SU-DHL-6 (cell line): ENCODE results near the gene SP8.

Experiments used
- H2AFZ ChIP-seq: fragments of 200-600 bp; sonication (generic); 2 replicates; pipeline ENCODE4 v1.6.1; 2014; ENCODE audit warnings: low read depth, mild to moderate bottlenecking, moderate library complexity, mixed read lengths, antibody characterized with exemption, low read length; ENCODE audit not compliant: severe bottlenecking
- H3F3A ChIP-seq: fragments of 200-600 bp; shearing (Covaris generic); 2 replicates; pipeline ENCODE4 v1.6.0; 2016; ENCODE audit warnings: antibody characterized with exemption, mild to moderate bottlenecking; ENCODE audit not compliant: insufficient read depth
- H3K27ac ChIP-seq: fragments of 200-600 bp; sonication (generic); 2 replicates; pipeline ENCODE4 v1.5.1; 2016; ENCODE audit warnings: low read depth, mild to moderate bottlenecking, low read length, moderate library complexity, mixed read lengths
- H3K27me3 ChIP-seq: fragments of 200-600 bp; sonication (generic), shearing (Covaris generic); 2 replicates; pipeline ENCODE4 v1.6.0; 2014; ENCODE audit warnings: mild to moderate bottlenecking, low read length
- H3K36me3 ChIP-seq: fragments of 200-600 bp; sonication (generic); 2 replicates; pipeline ENCODE4 v1.6.1; 2014; ENCODE audit warnings: mild to moderate bottlenecking, low read length, mixed read lengths
- H3K4me2 ChIP-seq: fragments of 300-600, 200-600 bp; shearing (Covaris generic), sonication (generic); 2 replicates; pipeline ENCODE4 v1.6.0; 2014; ENCODE audit warnings: low read length, low read depth, mild to moderate bottlenecking; ENCODE audit not compliant: poor library complexity, severe bottlenecking
- H3K4me3 ChIP-seq: fragments of 200-600 bp; sonication (generic); 2 replicates; pipeline ENCODE4 v1.5.1; 2014; ENCODE audit warnings: antibody characterized with exemption, low read length, mild to moderate bottlenecking, mixed read lengths; ENCODE audit not compliant: insufficient read depth, poor library complexity, severe bottlenecking
- H3K79me2 ChIP-seq: fragments of 200-600 bp; sonication (generic); 2 replicates; pipeline ENCODE4 v1.6.1; 2014; ENCODE audit warnings: mild to moderate bottlenecking, low read length, moderate library complexity; ENCODE audit not compliant: insufficient read depth
- H3K9ac ChIP-seq: fragments of 200-600 bp; sonication (generic); 2 replicates; pipeline ENCODE4 v1.7.0; 2014; ENCODE audit warnings: mild to moderate bottlenecking, low read length
- H3K9me2 ChIP-seq: fragments of 200-600 bp; sonication (generic); replicated peaks from 2 replicates; pipeline ENCODE4 v1.6.1; 2014; ENCODE audit warnings: low read length; ENCODE audit not compliant: insufficient read depth
- H3K9me3 ChIP-seq: fragments of 200-600 bp; sonication (generic); 2 replicates; pipeline ENCODE4 v1.6.1; 2014; ENCODE audit warnings: low read length, mixed read lengths; ENCODE audit not compliant: insufficient read depth
- H4K20me1 ChIP-seq: fragments of 200-600 bp; sonication (generic); 2 replicates; pipeline ENCODE4 v1.6.1; 2014; ENCODE audit warnings: low read depth, mild to moderate bottlenecking, antibody characterized with exemption, low read length, moderate library complexity, mixed read lengths
- EZH2phosphoT487 ChIP-seq: fragments of 200-600 bp; sonication (generic), shearing (Covaris generic); conservative IDR thresholded peaks from 2 replicates; pipeline ENCODE4 v1.6.1; 2018; ENCODE audit warnings: mild to moderate bottlenecking, antibody characterized with exemption, low read length, moderate library complexity, mixed read lengths
- TF ChIP-seq, protein P1 (sequence below): fragments of 200-600 bp; sonication (generic); IDR thresholded peaks from one replicate; pipeline ENCODE4 v1.5.1; 2017; ENCODE audit warnings: antibody characterized with exemption, mild to moderate bottlenecking, low read length, moderate library complexity; ENCODE audit not compliant: insufficient read depth, poor library complexity, severe bottlenecking

SP8 gene

DNA sequence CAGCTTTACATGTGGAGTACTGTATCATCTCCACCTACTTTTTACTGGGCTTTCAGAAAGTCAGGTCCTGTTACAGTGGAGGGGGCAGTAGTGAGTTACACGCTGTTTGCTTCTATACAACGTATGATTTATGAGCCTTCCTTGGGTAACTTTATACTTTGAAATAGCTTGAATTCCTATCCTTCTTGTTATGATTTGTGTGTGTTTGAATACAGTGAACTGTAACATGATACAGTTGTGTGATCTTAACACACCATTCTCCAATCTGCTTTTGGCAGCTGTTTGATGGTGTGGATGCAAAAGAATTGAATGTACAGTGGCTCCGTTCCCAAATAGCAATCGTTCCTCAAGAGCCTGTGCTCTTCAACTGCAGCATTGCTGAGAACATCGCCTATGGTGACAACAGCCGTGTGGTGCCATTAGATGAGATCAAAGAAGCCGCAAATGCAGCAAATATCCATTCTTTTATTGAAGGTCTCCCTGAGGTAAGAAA, 41.7 kb downstream of the SP8 start:
- Histone ChIP-seq H3F3A (no peaks in the 10 kb centered on the region), H3K27ac (no peak overlapping the region), H3K9me3 (no peaks in the 10 kb centered on the region), H3K36me3 (no peaks in the 10 kb centered on the region), H3K79me2 (no peaks in the 10 kb centered on the region), H2AFZ (no peak overlapping the region), H4K20me1 (no peaks in the 10 kb centered on the region), H3K9ac (no peak overlapping the region), H3K9me2 (no peaks in the 10 kb centered on the region), H3K4me3 (no peak overlapping the region), H3K4me2 (no peak overlapping the region), H3K27me3 (no peaks in the 10 kb centered on the region)
- no peak for TF ChIP-seq EZH2phosphoT487
- TF ChIP-seq, protein P1, sequence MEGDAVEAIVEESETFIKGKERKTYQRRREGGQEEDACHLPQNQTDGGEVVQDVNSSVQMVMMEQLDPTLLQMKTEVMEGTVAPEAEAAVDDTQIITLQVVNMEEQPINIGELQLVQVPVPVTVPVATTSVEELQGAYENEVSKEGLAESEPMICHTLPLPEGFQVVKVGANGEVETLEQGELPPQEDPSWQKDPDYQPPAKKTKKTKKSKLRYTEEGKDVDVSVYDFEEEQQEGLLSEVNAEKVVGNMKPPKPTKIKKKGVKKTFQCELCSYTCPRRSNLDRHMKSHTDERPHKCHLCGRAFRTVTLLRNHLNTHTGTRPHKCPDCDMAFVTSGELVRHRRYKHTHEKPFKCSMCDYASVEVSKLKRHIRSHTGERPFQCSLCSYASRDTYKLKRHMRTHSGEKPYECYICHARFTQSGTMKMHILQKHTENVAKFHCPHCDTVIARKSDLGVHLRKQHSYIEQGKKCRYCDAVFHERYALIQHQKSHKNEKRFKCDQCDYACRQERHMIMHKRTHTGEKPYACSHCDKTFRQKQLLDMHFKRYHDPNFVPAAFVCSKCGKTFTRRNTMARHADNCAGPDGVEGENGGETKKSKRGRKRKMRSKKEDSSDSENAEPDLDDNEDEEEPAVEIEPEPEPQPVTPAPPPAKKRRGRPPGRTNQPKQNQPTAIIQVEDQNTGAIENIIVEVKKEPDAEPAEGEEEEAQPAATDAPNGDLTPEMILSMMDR = no peak

DNA sequence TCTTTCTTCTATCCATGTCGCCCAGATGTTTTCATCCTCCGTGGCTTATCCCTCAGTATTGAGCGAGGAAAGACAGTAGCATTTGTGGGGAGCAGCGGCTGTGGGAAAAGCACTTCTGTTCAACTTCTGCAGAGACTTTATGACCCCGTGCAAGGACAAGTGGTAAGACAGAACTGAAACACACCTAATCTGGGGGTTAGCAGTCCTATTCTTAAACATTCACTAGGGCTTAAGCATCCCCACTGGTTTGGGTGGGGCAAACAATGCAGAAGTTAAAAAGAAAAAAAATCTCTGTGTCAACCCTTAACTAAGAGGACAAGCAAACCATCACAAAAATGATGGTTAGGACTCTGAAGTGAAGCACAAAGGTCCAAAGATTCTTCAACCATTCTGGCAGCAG, 43.8 kb downstream of the SP8 start:
- Histone ChIP-seq H4K20me1 (no peaks in the 10 kb centered on the region), H3K9me3 (no peaks in the 10 kb centered on the region), H3K27ac (no peak overlapping the region), H3K79me2 (no peaks in the 10 kb centered on the region), H2AFZ (no peak overlapping the region), H3K9ac (no peak overlapping the region), H3K9me2 (no peaks in the 10 kb centered on the region), H3K36me3 (no peaks in the 10 kb centered on the region), H3K27me3 (no peaks in the 10 kb centered on the region), H3K4me3 (no peak overlapping the region), H3K4me2 (no peak overlapping the region), H3F3A (no peaks in the 10 kb centered on the region)
- TF ChIP-seq, protein P1 = no peak
- no peak for TF ChIP-seq EZH2phosphoT487

DNA sequence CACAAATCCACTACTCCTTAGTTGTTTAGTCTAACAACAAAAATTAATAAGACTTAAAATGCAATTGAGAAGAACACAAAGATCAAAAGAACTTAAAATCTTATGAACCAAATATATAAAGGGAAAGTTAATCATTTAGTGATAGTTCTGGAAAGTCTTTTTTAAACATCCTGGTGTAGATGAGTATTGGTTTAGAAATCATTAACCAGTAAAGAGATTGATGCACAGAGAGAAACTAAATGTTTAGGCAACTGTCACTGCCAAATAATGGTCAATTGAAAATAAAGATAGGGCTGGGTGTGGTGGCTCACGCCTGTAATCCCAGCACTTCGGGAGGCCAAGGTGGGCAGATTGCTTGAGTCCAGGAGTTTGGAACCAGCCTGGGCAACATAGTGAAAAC, 44.9 kb downstream of the SP8 start:
- no peak overlapping the region for H3K9ac ChIP-seq
- no peaks in the 10 kb centered on the region for H3K79me2 ChIP-seq
- H3K27ac ChIP-seq = no peak overlapping the region
- H3K27me3 ChIP-seq = no peaks in the 10 kb centered on the region
- H3K36me3 ChIP-seq = no peaks in the 10 kb centered on the region
- TF ChIP-seq, protein P1 = no peak
- no peak for TF ChIP-seq EZH2phosphoT487
- H3K4me3 ChIP-seq = no peak overlapping the region
- no peaks in the 10 kb centered on the region for H3K9me3 ChIP-seq
- no peaks in the 10 kb centered on the region for H3K9me2 ChIP-seq
- no peaks in the 10 kb centered on the region for H4K20me1 ChIP-seq
- no peak overlapping the region for H2AFZ ChIP-seq
- H3K4me2 ChIP-seq = no peak overlapping the region
- H3F3A ChIP-seq = no peaks in the 10 kb centered on the region
